Stimulated activated CD8-positive, alpha-beta memory T cell treated with anti-CD3 and anti-CD28 coated beads, Interleukin-4, amount 100 ng/mL, for 24 hours (primary cell): ENCODE results near the gene MRNIP.
"Not testable (repeated sequence)": the region's sequence is repeated elsewhere in the genome, so short reads cannot be mapped to it uniquely, and the experiment has no call there.

Source experiments
- DNase-seq: peaks from one replicate; pipeline ENCODE4 v3.0.0-alpha.2; 2020; ENCODE audit warnings: low read depth

Gene MRNIP

DNA sequence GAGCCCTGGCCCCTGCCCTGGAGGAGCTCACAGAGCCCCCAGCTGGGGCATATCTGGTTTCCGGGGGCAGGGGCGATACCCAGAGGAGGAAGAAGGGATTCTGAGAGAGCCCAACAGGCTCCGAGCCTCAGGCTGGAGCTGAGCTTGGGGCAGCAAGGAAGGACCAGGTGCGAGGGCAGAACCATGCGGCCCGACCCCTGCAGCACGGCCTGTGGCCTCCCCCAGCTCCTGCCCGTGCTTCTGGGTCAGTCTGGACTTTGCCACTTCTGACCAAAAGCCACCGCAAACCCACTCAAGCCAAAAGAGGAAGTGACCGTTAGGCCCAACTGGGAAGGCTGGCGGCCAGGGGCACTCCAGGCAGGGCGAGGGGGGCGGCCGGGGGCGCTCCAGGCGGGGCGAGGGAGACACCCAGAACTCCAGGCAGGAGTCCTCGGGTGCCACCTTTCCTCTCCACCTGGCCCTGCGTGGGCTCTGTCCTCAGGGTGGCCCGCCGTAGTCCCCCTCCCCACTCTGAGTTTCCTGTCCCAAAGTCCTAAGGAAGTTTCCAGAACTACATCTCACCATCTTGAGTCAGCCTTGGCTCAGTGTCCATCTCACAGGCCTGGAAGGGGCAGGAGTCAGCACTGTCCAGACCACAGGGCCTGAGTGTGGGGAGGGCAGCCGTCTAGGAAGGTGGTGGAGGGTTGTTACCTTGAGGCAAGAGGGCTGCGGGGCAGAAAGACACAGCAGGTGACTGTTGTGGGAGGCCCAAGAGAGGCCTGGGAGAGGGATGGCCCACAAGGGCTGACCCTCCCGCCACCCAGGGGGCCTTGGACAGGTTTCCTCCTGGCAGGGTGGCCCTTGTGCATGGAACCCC, 65.8 kb downstream of the MRNIP start:
- DNase-seq = no peak

DNA sequence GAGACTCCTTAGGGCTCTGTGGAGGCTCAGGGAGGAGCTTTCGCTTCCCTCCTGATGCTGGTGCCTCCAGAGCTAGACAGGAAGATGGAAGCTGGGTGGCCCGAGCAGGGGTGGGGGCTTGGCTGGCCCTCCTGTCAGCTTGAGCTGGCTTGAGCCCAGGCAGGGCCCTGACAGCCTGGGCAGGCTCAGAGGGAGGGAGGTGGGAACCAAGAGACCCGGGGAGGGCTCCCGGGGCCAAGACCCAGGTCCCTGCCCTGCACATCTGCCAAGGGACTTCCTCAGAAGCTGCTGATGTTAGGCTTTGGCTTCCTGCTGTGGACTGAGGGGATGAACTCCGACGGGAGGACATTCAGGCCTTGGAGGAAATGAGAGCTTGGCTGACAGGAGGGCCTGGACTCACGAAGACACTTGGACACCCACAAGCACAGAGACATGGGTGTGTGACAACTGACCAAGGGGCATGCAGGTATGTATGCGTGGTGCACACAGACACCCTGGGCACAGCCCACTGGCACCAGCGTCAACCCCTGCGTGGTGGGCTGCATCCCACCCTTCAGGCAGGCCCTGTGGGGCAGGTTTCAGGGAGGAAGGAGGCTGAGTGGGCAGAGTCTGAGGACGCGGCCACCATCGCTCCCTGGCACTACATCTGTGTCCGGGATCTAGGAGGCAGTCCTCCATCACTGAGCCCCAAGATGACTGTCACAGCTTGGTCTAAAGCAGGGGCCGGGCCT, 66.6 kb downstream of the MRNIP start:
- DNase-seq = no peak

DNA sequence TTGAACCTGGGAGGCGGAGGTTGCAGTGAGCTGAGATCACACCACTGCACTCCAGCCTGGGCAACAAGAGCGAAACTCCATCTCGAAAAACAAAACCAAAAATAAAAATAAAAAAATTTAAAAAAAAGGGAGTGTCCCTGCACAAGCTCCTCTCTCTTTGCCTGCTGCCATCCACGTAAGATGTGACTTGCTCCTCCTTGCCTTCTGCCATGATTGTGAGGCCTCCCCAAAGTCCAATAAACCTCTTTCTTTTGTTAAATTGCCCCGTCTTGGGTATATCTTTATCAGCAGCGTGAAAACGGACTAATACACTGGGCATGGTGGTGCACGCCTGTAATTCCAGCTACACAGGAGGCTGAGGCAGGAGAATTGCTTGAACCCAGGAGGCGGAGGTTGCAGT, 69.3 kb downstream of the MRNIP start:
- not testable (repeated sequence) for DNase-seq

DNA sequence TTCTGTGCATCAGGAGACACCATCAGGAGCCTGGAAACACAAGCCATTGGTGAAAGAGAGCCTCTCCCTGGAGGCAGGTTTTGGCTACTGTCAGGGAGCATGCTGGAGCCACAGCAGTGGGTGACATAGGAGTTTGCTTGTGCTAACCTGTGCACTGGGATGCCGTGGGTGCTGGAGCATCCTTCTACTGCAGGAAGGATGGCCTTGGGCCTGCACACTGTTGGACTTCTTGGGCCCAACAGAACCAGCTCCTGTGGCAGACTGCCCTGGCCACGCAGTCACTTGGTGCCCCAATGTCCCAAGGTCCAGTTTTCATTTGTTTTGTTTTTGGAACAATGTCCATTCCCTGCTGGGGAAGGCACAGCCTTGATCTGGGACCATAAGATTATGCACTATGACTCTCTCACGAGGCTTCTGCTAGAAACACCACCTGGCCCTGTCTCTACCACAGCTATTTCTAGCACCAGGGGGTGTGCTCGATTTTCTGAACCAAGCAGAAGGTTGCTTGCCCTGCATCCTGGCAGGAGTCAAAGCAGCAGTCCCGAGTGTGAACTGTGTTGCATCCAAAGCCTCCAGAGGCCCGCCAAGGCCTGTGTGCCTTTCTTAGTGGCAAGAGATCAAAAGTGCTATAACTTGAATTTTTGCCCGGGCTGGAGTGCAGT, 70.3 kb downstream of the MRNIP start:
- DNase-seq = no peak
